NCI-H460 (cell line): Measurements from ENCODE around the gene KCNMA1. TPM values are rescaled to one million over a fixed set of nuclear protein-coding genes. Genes with fewer than 3 reads are reported as not detected.
A peak's percentile ranks its signal among the peaks of the same experiment; 100 is the strongest.
"Not testable (repeated sequence)": the region's sequence is repeated elsewhere in the genome, so short reads cannot be mapped to it uniquely, and the experiment has no call there.

Experiments used
- DNase-seq: peaks from one replicate; pipeline ENCODE4 v3.0.0-alpha.2; 2016; ENCODE audit warnings: low read depth; ENCODE audit errors: extremely low read depth
- total RNA-seq: library from RNA; depleted of rRNA; stranded (reverse); fragments of >200 nt; shearing (Covaris generic); gene quantifications from 2 replicates; pipeline ENCODE4 v1.2.3, GENCODE V29; 2014

Gene KCNMA1
- total RNA-seq, 1 experiment from 2014 or later: 0.54 TPM

- no peak for DNase-seq
Observed at GRCh38 chr10:77406764-77407430, 230.7 kb downstream of the KCNMA1 start.

- peak; percentile 18 for DNase-seq
Observed at GRCh38 chr10:77405771-77406241, 231.8 kb downstream of the KCNMA1 start.

GRCh38 chr10:77404810-77405209 lies 232.8 kb downstream of the KCNMA1 start:
- no peak for DNase-seq

- DNase-seq: no peak
Observed at GRCh38 chr10:77403761-77404160, 233.8 kb downstream of the KCNMA1 start.

GRCh38 chr10:77401683-77402082 lies 235.9 kb downstream of the KCNMA1 start:
- DNase-seq: no peak

GRCh38 chr10:77400033-77400432 lies 237.6 kb downstream of the KCNMA1 start:
- DNase-seq: no peak

GRCh38 chr10:77398986-77399755 lies 238.4 kb downstream of the KCNMA1 start:
- no peak for DNase-seq

GRCh38 chr10:77398558-77398957 lies 239.1 kb downstream of the KCNMA1 start:
- no peak for DNase-seq

GRCh38 chr10:77397103-77397502 lies 240.5 kb downstream of the KCNMA1 start:
- no peak for DNase-seq

- DNase-seq: no peak
Observed at GRCh38 chr10:77396290-77396689, 241.3 kb downstream of the KCNMA1 start.

GRCh38 chr10:77393821-77394501 lies 243.6 kb downstream of the KCNMA1 start:
- no peak for DNase-seq

- DNase-seq: no peak
Observed at GRCh38 chr10:77393411-77393810, 244.2 kb downstream of the KCNMA1 start.

- peak; percentile 38 for DNase-seq
Observed at GRCh38 chr10:77392851-77393250, 244.8 kb downstream of the KCNMA1 start.

- DNase-seq: no peak
Observed at GRCh38 chr10:77392236-77392721, 245.3 kb downstream of the KCNMA1 start.

- peak; percentile 72 for DNase-seq
Observed at GRCh38 chr10:77391605-77392235, 245.9 kb downstream of the KCNMA1 start.

GRCh38 chr10:77390481-77390891 lies 247.1 kb downstream of the KCNMA1 start:
- DNase-seq: no peak

- DNase-seq: no peak
Observed at GRCh38 chr10:77388571-77389100, 249.0 kb downstream of the KCNMA1 start.

- not testable (repeated sequence) for DNase-seq
Observed at GRCh38 chr10:77387701-77388100, 249.9 kb downstream of the KCNMA1 start.

- no peak for DNase-seq
Observed at GRCh38 chr10:77387247-77387646, 250.4 kb downstream of the KCNMA1 start.

- no peak for DNase-seq
Observed at GRCh38 chr10:77386838-77387237, 250.8 kb downstream of the KCNMA1 start.

- no peak for DNase-seq
Observed at GRCh38 chr10:77386365-77386764, 251.2 kb downstream of the KCNMA1 start.
